Measurements from ENCODE around the gene GLS. TPM values are rescaled to one million over a fixed set of nuclear protein-coding genes. Genes with fewer than 3 reads are reported as not detected.

The GLS gene
- total RNA-seq, 1 donor from 2014 or later = 180 TPM

GRCh38 chr2:190996338-190996946 lies 115.8 kb downstream of the GLS start:
- intact Hi-C loops (cut with DNase I) = no loop called here
- H3K4me1 ChIP-seq = no peaks in the 10 kb centered on the region
- H3K27me3 ChIP-seq (ENCODE audit: low read depth) = no peaks in the 10 kb centered on the region
- H3K9me3 ChIP-seq = no peaks in the 10 kb centered on the region
- DNase-seq = peak; percentile 39
- TF ChIP-seq CTCF (IDR thresholded peaks at IDR 0.05) = peak; percentile 60
- H3K36me3 ChIP-seq = peaks cover 100% of the 10 kb centered on the region
- H3K27ac ChIP-seq = no peak overlapping the region
- ATAC-seq = peak; percentile 71 to 74
- H3K4me3 ChIP-seq = no peak overlapping the region

GRCh38 chr2:190996947-190997346 lies 116.3 kb downstream of the GLS start:
- DNase-seq (peak; percentile 42), ATAC-seq (peak; percentile 55 to 81)
- Histone ChIP-seq H3K4me1 (no peaks in the 10 kb centered on the region), H3K27ac (no peak overlapping the region), H3K36me3 (peaks cover 100% of the 10 kb centered on the region), H3K9me3 (no peaks in the 10 kb centered on the region), H3K27me3 (ENCODE audit: low read depth) (no peaks in the 10 kb centered on the region), H3K4me3 (no peak overlapping the region)
- intact Hi-C loops (cut with DNase I) = no loop called here
- TF ChIP-seq CTCF (IDR thresholded peaks at IDR 0.05) = no peak

GRCh38 chr2:190997526-190998113 lies 117.0 kb downstream of the GLS start:
- Histone ChIP-seq H3K4me1 (no peaks in the 10 kb centered on the region), H3K27me3 (ENCODE audit: low read depth) (no peaks in the 10 kb centered on the region), H3K36me3 (peaks cover 100% of the 10 kb centered on the region), H3K27ac (no peak overlapping the region), H3K4me3 (no peak overlapping the region), H3K9me3 (no peaks in the 10 kb centered on the region)
- DNase-seq (no peak), ATAC-seq (no peak)
- no peak for TF ChIP-seq CTCF (IDR thresholded peaks at IDR 0.05)
- intact Hi-C loops (cut with DNase I) = no loop called here

GRCh38 chr2:190999058-190999457 lies 118.4 kb downstream of the GLS start:
- no peak overlapping the region for H3K4me3 ChIP-seq
- no peak overlapping the region for H3K27ac ChIP-seq
- intact Hi-C loops (cut with DNase I) = no loop called here
- ATAC-seq (no peak), DNase-seq (no peak)
- H3K9me3 ChIP-seq = no peaks in the 10 kb centered on the region
- TF ChIP-seq CTCF (IDR thresholded peaks at IDR 0.05) = no peak
- H3K4me1 ChIP-seq = no peaks in the 10 kb centered on the region
- no peaks in the 10 kb centered on the region for H3K27me3 ChIP-seq (ENCODE audit: low read depth)
- peaks cover 100% of the 10 kb centered on the region for H3K36me3 ChIP-seq

GRCh38 chr2:190999949-191000665 lies 119.5 kb downstream of the GLS start:
- intact Hi-C loops (cut with DNase I) = no loop called here
- H3K36me3 ChIP-seq = peaks cover 100% of the 10 kb centered on the region
- no peaks in the 10 kb centered on the region for H3K4me1 ChIP-seq
- no peaks in the 10 kb centered on the region for H3K27me3 ChIP-seq (ENCODE audit: low read depth)
- TF ChIP-seq CTCF (IDR thresholded peaks at IDR 0.05) = no peak
- DNase-seq (no peak), ATAC-seq (no peak)
- no peak overlapping the region for H3K27ac ChIP-seq
- H3K4me3 ChIP-seq = no peak overlapping the region
- no peaks in the 10 kb centered on the region for H3K9me3 ChIP-seq
